HG02623 (cell line): ENCODE measurements around the gene SLC45A2.
"Not testable (repeated sequence)": the region's sequence is repeated elsewhere in the genome, so short reads cannot be mapped to it uniquely, and the experiment has no call there.

Experiments
- ATAC-seq: cut with Tn5 transposase; IDR thresholded peaks from one replicate; pipeline ENCODE4 v1.9.1; 2021; ENCODE audit warnings: moderate library complexity; ENCODE audit not compliant: unreplicated experiment

SLC45A2 gene

GRCh38 chr5:33984671-33985124 is at the start of gene SLC45A2:
Gene SLC45A2, minus strand, starts transcription at chr5:33984693. Its CDS starts 110 bp downstream, at chr5:33984583.
- ATAC-seq = no peak

GRCh38 chr5:34031966-34032365 is 47.5 kb upstream of the SLC45A2 start:
- ATAC-seq = no peak

- ATAC-seq = no peak
These were observed 46.6 kb upstream of the SLC45A2 start for GRCh38 chr5:34031117-34031516.

GRCh38 chr5:34030585-34030984 is 46.1 kb upstream of the SLC45A2 start:
- not testable (repeated sequence) for ATAC-seq

GRCh38 chr5:34030048-34030447 is 45.6 kb upstream of the SLC45A2 start:
- ATAC-seq = no peak

- ATAC-seq = no peak
These were observed 43.9 kb upstream of the SLC45A2 start for GRCh38 chr5:34028349-34028748.

GRCh38 chr5:34026089-34026761 is 41.7 kb upstream of the SLC45A2 start:
- no peak for ATAC-seq

- ATAC-seq = peak; percentile 93
These were observed 37.7 kb upstream of the SLC45A2 start for GRCh38 chr5:34022121-34022705.

GRCh38 chr5:34021334-34021733 is 36.8 kb upstream of the SLC45A2 start:
- no peak for ATAC-seq

GRCh38 chr5:34020726-34021125 is 36.2 kb upstream of the SLC45A2 start:
- ATAC-seq = no peak

GRCh38 chr5:34017254-34017653 is 32.8 kb upstream of the SLC45A2 start:
- no peak for ATAC-seq

- no peak for ATAC-seq
These were observed 32.3 kb upstream of the SLC45A2 start for GRCh38 chr5:34016750-34017149.

GRCh38 chr5:34016222-34016621 is 31.7 kb upstream of the SLC45A2 start:
- no peak for ATAC-seq

- no peak for ATAC-seq
These were observed 30.8 kb upstream of the SLC45A2 start for GRCh38 chr5:34015120-34015822.

- ATAC-seq = no peak
These were observed 30.1 kb upstream of the SLC45A2 start for GRCh38 chr5:34014626-34015025.

GRCh38 chr5:34013547-34013946 is 29.1 kb upstream of the SLC45A2 start:
- ATAC-seq = no peak

- ATAC-seq = no peak
These were observed 28.3 kb upstream of the SLC45A2 start for GRCh38 chr5:34012791-34013190.

GRCh38 chr5:34011536-34011935 is 27.0 kb upstream of the SLC45A2 start:
- ATAC-seq = no peak

GRCh38 chr5:34010146-34010545 is 25.7 kb upstream of the SLC45A2 start:
- ATAC-seq = not testable (repeated sequence)

- ATAC-seq = no peak
These were observed 25.1 kb upstream of the SLC45A2 start for GRCh38 chr5:34009610-34010009.

GRCh38 chr5:34008802-34009201 is 24.3 kb upstream of the SLC45A2 start:
- no peak for ATAC-seq
